GM19463 (cell line): ENCODE data around the gene GRIN2A.

Experiments
- ATAC-seq: cut with Tn5 transposase; IDR thresholded peaks from one replicate; pipeline ENCODE4 v1.9.1; 2021; ENCODE audit warnings: mild to moderate bottlenecking, moderate library complexity; ENCODE audit not compliant: unreplicated experiment

GRIN2A gene

GRCh38 chr16:9870962-9871361 is 311.3 kb downstream of the GRIN2A start:
- ATAC-seq = no peak

- ATAC-seq = no peak
Measured at GRCh38 chr16:9869776-9870175, 312.5 kb downstream of the GRIN2A start.

- ATAC-seq = no peak
Measured at GRCh38 chr16:9868606-9869149, 313.6 kb downstream of the GRIN2A start.

- no peak for ATAC-seq
Measured at GRCh38 chr16:9867176-9867575, 315.1 kb downstream of the GRIN2A start.

GRCh38 chr16:9864461-9864860 is 317.8 kb downstream of the GRIN2A start:
- ATAC-seq = no peak

- no peak for ATAC-seq
Measured at GRCh38 chr16:9862327-9862726, 319.9 kb downstream of the GRIN2A start.

- no peak for ATAC-seq
Measured at GRCh38 chr16:9860876-9861275, 321.4 kb downstream of the GRIN2A start.

- no peak for ATAC-seq
Measured at GRCh38 chr16:9859701-9860327, 322.4 kb downstream of the GRIN2A start.

- no peak for ATAC-seq
Measured at GRCh38 chr16:9854675-9855074, 327.6 kb downstream of the GRIN2A start.

- ATAC-seq = no peak
Measured at GRCh38 chr16:9852003-9852402, 330.2 kb downstream of the GRIN2A start.

GRCh38 chr16:9850817-9851216 is 331.4 kb downstream of the GRIN2A start:
- no peak for ATAC-seq

- ATAC-seq = no peak
Measured at GRCh38 chr16:9849697-9850245, 332.5 kb downstream of the GRIN2A start.

- no peak for ATAC-seq
Measured at GRCh38 chr16:9847146-9847545, 335.1 kb downstream of the GRIN2A start.

- no peak for ATAC-seq
Measured at GRCh38 chr16:9846362-9847099, 335.7 kb downstream of the GRIN2A start.

- ATAC-seq = no peak
Measured at GRCh38 chr16:9845661-9846361, 336.4 kb downstream of the GRIN2A start.

- no peak for ATAC-seq
Measured at GRCh38 chr16:9844361-9844760, 337.9 kb downstream of the GRIN2A start.

GRCh38 chr16:9843424-9844018 is 338.7 kb downstream of the GRIN2A start:
- no peak for ATAC-seq

- ATAC-seq = no peak
Measured at GRCh38 chr16:9840761-9841665, 341.2 kb downstream of the GRIN2A start.

GRCh38 chr16:9837481-9837880 is 344.7 kb downstream of the GRIN2A start:
- ATAC-seq = no peak

GRCh38 chr16:9836118-9836736 is 346.0 kb downstream of the GRIN2A start:
- no peak for ATAC-seq
